Measurements from ENCODE around the gene CHI3L2. TPM values are rescaled to one million over a fixed set of nuclear protein-coding genes. Genes with fewer than 3 reads are reported as not detected.
A peak's percentile ranks its signal among the peaks of the same experiment; 100 is the strongest.

CHI3L2 gene
- total RNA-seq, 1 donor from 2014 or later = 1.3 TPM

GRCh38 chr1:111204201-111204982 lies 23.1 kb upstream of the CHI3L2 start:
- peaks cover 17% of the 10 kb centered on the region for H3K27me3 Mint-ChIP-seq (ENCODE audit: unreplicated experiment)
- peak overlapping the region; percentile 76 for H3K4me3 Mint-ChIP-seq (ENCODE audit: unreplicated experiment)
- no peak for DNase-seq (ENCODE audit: low spot score)
- TF ChIP-seq CTCF (IDR thresholded peaks at IDR 0.05; ENCODE audit: unreplicated experiment) = no peak
- H3K27ac Mint-ChIP-seq (ENCODE audit: unreplicated experiment) = peak overlapping the region; percentile 74
- H3K36me3 Mint-ChIP-seq (ENCODE audit: low read depth, unreplicated experiment) = no peaks in the 10 kb centered on the region
- H3K4me1 Mint-ChIP-seq (ENCODE audit: unreplicated experiment) = peaks cover 35% of the 10 kb centered on the region
- no peaks in the 10 kb centered on the region for H3K9me3 Mint-ChIP-seq (ENCODE audit: unreplicated experiment)

- peak overlapping the region; percentile 76 for H3K4me3 Mint-ChIP-seq (ENCODE audit: unreplicated experiment)
- no peak overlapping the region for H3K27ac Mint-ChIP-seq (ENCODE audit: unreplicated experiment)
- no peaks in the 10 kb centered on the region for H3K36me3 Mint-ChIP-seq (ENCODE audit: low read depth, unreplicated experiment)
- peaks cover 35% of the 10 kb centered on the region for H3K4me1 Mint-ChIP-seq (ENCODE audit: unreplicated experiment)
- H3K27me3 Mint-ChIP-seq (ENCODE audit: unreplicated experiment) = peaks cover 17% of the 10 kb centered on the region
- no peaks in the 10 kb centered on the region for H3K9me3 Mint-ChIP-seq (ENCODE audit: unreplicated experiment)
- DNase-seq (ENCODE audit: low spot score) = no peak
- TF ChIP-seq CTCF (IDR thresholded peaks at IDR 0.05; ENCODE audit: unreplicated experiment) = no peak
Observed at GRCh38 chr1:111204983-111205713, 22.4 kb upstream of the CHI3L2 start.

GRCh38 chr1:111205714-111206050 lies 21.8 kb upstream of the CHI3L2 start:
- H3K27me3 Mint-ChIP-seq (ENCODE audit: unreplicated experiment) = peaks cover 17% of the 10 kb centered on the region
- TF ChIP-seq CTCF (IDR thresholded peaks at IDR 0.05; ENCODE audit: unreplicated experiment) = no peak
- no peaks in the 10 kb centered on the region for H3K9me3 Mint-ChIP-seq (ENCODE audit: unreplicated experiment)
- H3K4me1 Mint-ChIP-seq (ENCODE audit: unreplicated experiment) = peaks cover 35% of the 10 kb centered on the region
- no peak for DNase-seq (ENCODE audit: low spot score)
- H3K36me3 Mint-ChIP-seq (ENCODE audit: low read depth, unreplicated experiment) = no peaks in the 10 kb centered on the region
- no peak overlapping the region for H3K4me3 Mint-ChIP-seq (ENCODE audit: unreplicated experiment)
- H3K27ac Mint-ChIP-seq (ENCODE audit: unreplicated experiment) = no peak overlapping the region

GRCh38 chr1:111208921-111209320 lies 18.6 kb upstream of the CHI3L2 start:
- DNase-seq (ENCODE audit: low spot score) = no peak
- Mint-ChIP-seq H3K9me3 (ENCODE audit: unreplicated experiment) (no peaks in the 10 kb centered on the region), H3K4me3 (ENCODE audit: unreplicated experiment) (no peak overlapping the region), H3K36me3 (ENCODE audit: low read depth, unreplicated experiment) (no peaks in the 10 kb centered on the region), H3K4me1 (ENCODE audit: unreplicated experiment) (peaks cover 36% of the 10 kb centered on the region), H3K27me3 (ENCODE audit: unreplicated experiment) (peaks cover 11% of the 10 kb centered on the region), H3K27ac (ENCODE audit: unreplicated experiment) (no peak overlapping the region)
- TF ChIP-seq CTCF (IDR thresholded peaks at IDR 0.05; ENCODE audit: unreplicated experiment) = no peak

- DNase-seq (ENCODE audit: low spot score) = no peak
- peaks cover 42% of the 10 kb centered on the region for H3K4me1 Mint-ChIP-seq (ENCODE audit: unreplicated experiment)
- TF ChIP-seq CTCF (IDR thresholded peaks at IDR 0.05; ENCODE audit: unreplicated experiment) = no peak
- no peak overlapping the region for H3K4me3 Mint-ChIP-seq (ENCODE audit: unreplicated experiment)
- no peaks in the 10 kb centered on the region for H3K36me3 Mint-ChIP-seq (ENCODE audit: low read depth, unreplicated experiment)
- H3K9me3 Mint-ChIP-seq (ENCODE audit: unreplicated experiment) = no peaks in the 10 kb centered on the region
- peaks cover 10% of the 10 kb centered on the region for H3K27me3 Mint-ChIP-seq (ENCODE audit: unreplicated experiment)
- no peak overlapping the region for H3K27ac Mint-ChIP-seq (ENCODE audit: unreplicated experiment)
Observed at GRCh38 chr1:111209622-111210021, 17.9 kb upstream of the CHI3L2 start.

Data from endothelial cell (in vitro differentiated cells).